DOHH2 (cell line): Measurements from ENCODE around the gene AKNA.

Source experiments
- EZH2phosphoT487 ChIP-seq: fragments of 200-600 bp; sonication (generic); IDR thresholded peaks from 2 replicates; pipeline ENCODE4 v1.6.1; 2017; ENCODE audit warnings: borderline replicate concordance, mild to moderate bottlenecking, antibody characterized with exemption, low read length, moderate library complexity, mixed read lengths
- TF ChIP-seq, protein P1 (sequence below): fragments of 200-600 bp; sonication (generic); IDR thresholded peaks from one replicate; pipeline ENCODE4 v1.5.1; 2014; ENCODE audit warnings: antibody characterized with exemption, mild to moderate bottlenecking, low read depth, low read length; ENCODE audit not compliant: poor library complexity, severe bottlenecking

DNA sequence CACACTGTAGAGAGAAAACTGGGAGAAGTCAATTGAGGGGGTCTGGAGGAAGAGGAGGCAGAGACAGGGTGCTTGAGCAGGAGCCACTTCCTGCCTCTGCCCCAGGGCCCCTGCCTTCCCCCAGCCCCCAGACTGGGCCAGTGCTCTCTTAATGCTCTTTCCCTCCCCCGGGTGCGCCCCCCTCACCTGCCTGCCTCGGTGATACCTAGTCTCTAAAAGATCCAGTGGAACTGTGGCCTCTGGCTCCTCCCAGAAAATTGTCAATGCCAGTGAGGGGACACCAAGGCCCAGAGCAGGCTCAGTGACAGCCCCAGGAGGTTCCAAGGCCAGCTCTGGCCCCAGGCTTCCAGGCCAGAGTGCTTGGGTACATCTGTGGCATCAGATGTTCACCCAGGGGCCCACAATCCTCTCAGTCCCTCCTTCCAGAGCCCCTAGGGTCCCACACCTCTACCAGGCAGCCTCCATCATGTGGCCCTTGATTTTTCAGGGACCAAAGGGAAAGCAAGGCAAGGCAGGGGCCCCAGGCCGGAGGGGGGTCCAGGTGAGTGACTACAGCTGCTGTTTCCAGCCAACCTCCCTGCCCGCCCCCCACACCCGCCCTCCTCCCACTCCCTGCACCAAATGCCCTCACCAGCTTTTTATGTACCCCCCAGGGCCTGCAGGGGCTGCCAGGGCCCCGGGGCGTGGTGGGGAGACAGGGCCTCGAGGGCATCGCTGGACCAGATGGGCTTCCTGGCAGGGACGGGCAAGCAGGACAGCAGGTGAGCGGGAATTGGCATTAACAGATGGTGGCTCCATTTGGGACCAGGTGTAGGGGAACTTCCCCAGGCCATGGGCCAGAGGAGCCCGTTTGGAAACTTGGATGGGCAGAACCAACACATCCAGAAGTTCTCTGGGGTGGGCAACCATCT is 98.0 kb downstream of the AKNA start:
- TF ChIP-seq, protein P1, sequence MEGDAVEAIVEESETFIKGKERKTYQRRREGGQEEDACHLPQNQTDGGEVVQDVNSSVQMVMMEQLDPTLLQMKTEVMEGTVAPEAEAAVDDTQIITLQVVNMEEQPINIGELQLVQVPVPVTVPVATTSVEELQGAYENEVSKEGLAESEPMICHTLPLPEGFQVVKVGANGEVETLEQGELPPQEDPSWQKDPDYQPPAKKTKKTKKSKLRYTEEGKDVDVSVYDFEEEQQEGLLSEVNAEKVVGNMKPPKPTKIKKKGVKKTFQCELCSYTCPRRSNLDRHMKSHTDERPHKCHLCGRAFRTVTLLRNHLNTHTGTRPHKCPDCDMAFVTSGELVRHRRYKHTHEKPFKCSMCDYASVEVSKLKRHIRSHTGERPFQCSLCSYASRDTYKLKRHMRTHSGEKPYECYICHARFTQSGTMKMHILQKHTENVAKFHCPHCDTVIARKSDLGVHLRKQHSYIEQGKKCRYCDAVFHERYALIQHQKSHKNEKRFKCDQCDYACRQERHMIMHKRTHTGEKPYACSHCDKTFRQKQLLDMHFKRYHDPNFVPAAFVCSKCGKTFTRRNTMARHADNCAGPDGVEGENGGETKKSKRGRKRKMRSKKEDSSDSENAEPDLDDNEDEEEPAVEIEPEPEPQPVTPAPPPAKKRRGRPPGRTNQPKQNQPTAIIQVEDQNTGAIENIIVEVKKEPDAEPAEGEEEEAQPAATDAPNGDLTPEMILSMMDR: no peak
- no peak for TF ChIP-seq EZH2phosphoT487
